Keratinocyte (primary cell): ENCODE results near the gene UBE2I. TPM values are rescaled to one million over a fixed set of nuclear protein-coding genes. Genes with fewer than 3 reads are reported as not detected.
A peak's percentile ranks its signal among the peaks of the same experiment; 100 is the strongest.

Source experiments
- DNase-seq: peaks from one replicate; pipeline ENCODE4 v3.0.0-alpha.2; 2011; ENCODE audit warnings: low read depth, missing footprints, low spot score
- FAIRE-seq: peaks from 2 replicates; lab custom pipeline; 2011; peaks lifted over from hg19 to GRCh38; lab: Jason Lieb, UNC
- H2AFZ ChIP-seq: 2 replicates; pipeline ENCODE4 v1.6.0; 2012; ENCODE audit warnings: low read length, control low read depth, inconsistent platforms; ENCODE audit not compliant: control insufficient read depth
- H3K27ac ChIP-seq: 2 replicates; pipeline ENCODE4 v1.5.1; 2011; ENCODE audit warnings: low read length; ENCODE audit not compliant: control insufficient read depth, insufficient read depth
- H3K27me3 ChIP-seq: 3 replicates; pipeline ENCODE4 v1.6.0; 2011; ENCODE audit warnings: low read length; ENCODE audit not compliant: control insufficient read depth, insufficient read depth; ENCODE audit errors: extremely low read depth
- H3K36me3 ChIP-seq, 2 experiments: 2 replicates in 1 of 2; 3 replicates in 1 of 2; pipeline ENCODE4 v1.5.1; 2011; ENCODE audit warnings: low read length in 2 of 2, mild to moderate bottlenecking in 1 of 2; ENCODE audit not compliant: control insufficient read depth in 2 of 2, insufficient read depth in 2 of 2; ENCODE audit errors: extremely low read depth in 1 of 2
- H3K4me1 ChIP-seq: 3 replicates; pipeline ENCODE4 v1.5.1; 2011; ENCODE audit warnings: low read length; ENCODE audit not compliant: control insufficient read depth, insufficient read depth; ENCODE audit errors: extremely low read depth
- H3K4me2 ChIP-seq: 3 replicates; pipeline ENCODE4 v1.6.0; 2011; ENCODE audit warnings: low read depth, low read length; ENCODE audit not compliant: control insufficient read depth, insufficient read depth; ENCODE audit errors: extremely low read depth
- H3K4me3 ChIP-seq, 3 experiments: fragments of 200-600 bp in 1 of 3; sonication (generic) in 1 of 3; 2 replicates in 2 of 3; 3 replicates in 1 of 3; pipeline ENCODE4 v1.5.1; 2011 to 2016; ENCODE audit warnings: low read length in 3 of 3, mild to moderate bottlenecking in 3 of 3, control low read depth in 2 of 3, inconsistent platforms in 1 of 3, low read depth in 1 of 3, mixed read lengths in 1 of 3, mixed run types in 1 of 3, moderate library complexity in 1 of 3; ENCODE audit not compliant: control insufficient read depth in 2 of 3, insufficient read depth in 2 of 3; ENCODE audit errors: extremely low read depth in 1 of 3
- H3K79me2 ChIP-seq: 2 replicates; pipeline ENCODE4 v1.6.0; 2012; ENCODE audit warnings: low read length; ENCODE audit not compliant: control insufficient read depth, insufficient read depth
- H3K9ac ChIP-seq: 3 replicates; pipeline ENCODE4 v1.6.0; 2011; ENCODE audit warnings: low read length; ENCODE audit not compliant: control insufficient read depth, insufficient read depth; ENCODE audit errors: extremely low read depth
- H3K9me1 ChIP-seq: 3 replicates; pipeline ENCODE4 v1.6.0; 2011; ENCODE audit warnings: low read length; ENCODE audit not compliant: control insufficient read depth, insufficient read depth; ENCODE audit errors: extremely low read depth
- H3K9me3 ChIP-seq: 2 replicates; pipeline ENCODE4 v1.5.1; 2012; ENCODE audit warnings: low read depth, low read length; ENCODE audit not compliant: control insufficient read depth
- H4K20me1 ChIP-seq: 3 replicates; pipeline ENCODE4 v1.6.0; 2011; ENCODE audit warnings: low read length; ENCODE audit not compliant: control insufficient read depth, insufficient read depth; ENCODE audit errors: extremely low read depth
- CTCF ChIP-seq, 3 experiments: IDR thresholded peaks in 1 of 3; conservative IDR thresholded peaks in 1 of 3; optimal IDR thresholded peaks in 1 of 3; 2 replicates in 2 of 3; 3 replicates in 1 of 3; pipeline versions ENCODE3 to v1.5.1; 2011; ENCODE audit warnings: low read length in 3 of 3, mild to moderate bottlenecking in 3 of 3, moderate library complexity in 2 of 3, control low read depth in 1 of 3, inconsistent platforms in 1 of 3; ENCODE audit not compliant: insufficient read depth in 2 of 3; ENCODE audit errors: extremely low read depth in 1 of 3
- EZH2 ChIP-seq: IDR thresholded peaks from one replicate; pipeline ENCODE4 v1.6.1; 2012; ENCODE audit warnings: inconsistent platforms, mild to moderate bottlenecking, low read length, moderate library complexity
- dilution Hi-C: fragments of 300-500 bp; cut with MboI; formaldehyde crosslinking; loops from one replicate; pipeline ENCODE4 v1.7.0; 2020; ENCODE audit warnings: low sequenced_read_pairs; ENCODE audit not compliant: extremely low pct_ligation_motif_present
- polyA plus RNA-seq, 5 experiments: library from polyadenylated mRNA; depleted of rRNA in 3 of 5; stranded (reverse) in 3 of 5; stranded (forward) in 1 of 5; unstranded in 1 of 5; fragments of >200 nt; gene quantifications; 1 replicate in 1 of 5; 2 replicates in 3 of 5; 3 replicates in 1 of 5; pipeline versions ENCODE4 v1.2.1 to v1.2.3, GENCODE V29; 2011 to 2012; ENCODE audit warnings: missing spikeins in 2 of 5, low read depth in 1 of 5, low replicate concordance in 1 of 5

UBE2I gene
- polyA plus RNA-seq, 1 donor (not counting 4 experiments of a cell fraction or from before 2014, with no cell fraction given): 157 TPM

DNA sequence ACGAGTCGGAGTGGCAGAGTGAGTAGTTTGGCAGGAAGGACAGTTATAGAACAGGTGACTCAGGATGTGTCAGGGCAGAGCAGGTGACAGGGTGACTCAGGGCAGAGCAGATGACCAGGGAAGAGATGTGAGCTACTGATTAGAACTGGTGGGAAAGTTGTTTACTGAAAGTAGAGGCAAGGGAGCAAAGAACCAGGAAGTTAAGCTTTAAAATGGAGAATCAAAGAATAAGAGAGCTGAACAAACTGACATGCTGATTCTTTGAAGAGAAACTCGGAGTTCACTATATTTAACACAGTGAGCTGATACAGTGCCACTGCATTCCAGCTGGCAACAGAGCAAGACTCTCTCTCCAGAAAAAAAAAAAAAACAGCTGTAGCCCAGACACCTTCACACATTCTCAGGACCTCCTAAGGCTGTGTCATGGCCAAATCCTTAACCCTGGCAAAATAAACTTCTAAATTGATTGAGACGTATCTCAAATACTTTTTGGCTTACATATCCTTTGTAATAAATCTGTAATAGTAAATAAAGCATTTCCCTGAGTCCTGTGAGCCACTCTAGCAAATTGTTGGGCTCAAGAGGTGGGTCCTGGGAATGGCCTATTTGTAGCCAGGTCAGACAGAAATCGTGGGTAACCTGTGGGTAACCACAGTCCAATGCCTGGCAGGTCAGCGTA, 12.3 kb upstream of the UBE2I start:
- peaks cover 18% of the 10 kb centered on the region for H3K4me1 ChIP-seq
- dilution Hi-C loops: no loop called here
- H3K27me3 ChIP-seq: peaks cover 22% of the 10 kb centered on the region
- H3K4me2 ChIP-seq: peak overlapping the region; percentile 55
- no peaks in the 10 kb centered on the region for H3K9me1 ChIP-seq
- H3K27ac ChIP-seq: peak overlapping the region; percentile 68
- no peaks in the 10 kb centered on the region for H3K79me2 ChIP-seq
- no peaks in the 10 kb centered on the region for H3K9me3 ChIP-seq
- H2AFZ ChIP-seq: peak overlapping the region; percentile 44
- peak; percentile 17 for FAIRE-seq
- H4K20me1 ChIP-seq: no peaks in the 10 kb centered on the region
- DNase-seq: peak; percentile 64
- H3K36me3 ChIP-seq: no peaks in the 10 kb centered on the region
- no peak overlapping the region for H3K4me3 ChIP-seq
- H3K9ac ChIP-seq: peak overlapping the region; percentile 60
- TF ChIP-seq EZH2: no peak
- TF ChIP-seq CTCF (optimal IDR thresholded peaks at IDR 0.05 in 1 of 3, IDR thresholded peaks at IDR 0.05 in 1 of 3, conservative IDR thresholded peaks at IDR 0.05 in 1 of 3; ENCODE audit: extremely low read depth in 1 of 3, insufficient read depth in 2 of 3, low read length in 3 of 3): no peak

DNA sequence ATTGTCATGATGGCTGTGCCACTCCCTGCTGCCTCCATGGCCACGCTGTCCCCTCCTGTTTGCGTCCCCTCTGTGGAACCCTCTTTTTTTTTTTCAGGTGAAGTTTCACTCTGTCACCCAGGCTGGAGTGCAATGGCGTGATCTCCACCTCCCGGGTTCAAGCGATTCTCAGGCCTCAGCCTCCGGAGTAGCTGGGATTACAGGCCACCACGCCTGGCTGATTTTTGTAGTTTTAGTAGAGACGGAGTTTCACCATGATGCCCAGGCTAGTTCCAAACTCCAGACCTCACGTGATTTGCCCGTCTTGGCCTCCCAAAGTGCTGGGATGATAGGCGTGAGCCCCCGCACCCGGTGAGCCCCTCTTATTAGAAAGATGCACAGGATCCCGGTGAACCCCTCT, 11.0 kb upstream of the UBE2I start:
- no peaks in the 10 kb centered on the region for H4K20me1 ChIP-seq
- no peak overlapping the region for H3K4me3 ChIP-seq
- H3K9ac ChIP-seq: no peak overlapping the region
- TF ChIP-seq CTCF (optimal IDR thresholded peaks at IDR 0.05 in 1 of 3, IDR thresholded peaks at IDR 0.05 in 1 of 3, conservative IDR thresholded peaks at IDR 0.05 in 1 of 3; ENCODE audit: extremely low read depth in 1 of 3, insufficient read depth in 2 of 3, low read length in 3 of 3) (no peak), EZH2 (no peak)
- peaks cover 22% of the 10 kb centered on the region for H3K27me3 ChIP-seq
- DNase-seq: no peak
- H3K4me1 ChIP-seq: peaks cover 22% of the 10 kb centered on the region
- H3K36me3 ChIP-seq: no peaks in the 10 kb centered on the region
- H2AFZ ChIP-seq: no peak overlapping the region
- no peaks in the 10 kb centered on the region for H3K9me1 ChIP-seq
- no peak overlapping the region for H3K27ac ChIP-seq
- no peak for FAIRE-seq
- no peak overlapping the region for H3K4me2 ChIP-seq
- dilution Hi-C loops: no loop called here
- H3K79me2 ChIP-seq: no peaks in the 10 kb centered on the region
- H3K9me3 ChIP-seq: no peaks in the 10 kb centered on the region
